ENCODE data around the gene SVOPL. TPM values are rescaled to one million over a fixed set of nuclear protein-coding genes. Genes with fewer than 3 reads are reported as not detected.
"Not testable (repeated sequence)": the region's sequence is repeated elsewhere in the genome, so short reads cannot be mapped to it uniquely, and the experiment has no call there.

Gene SVOPL
- total RNA-seq, 1 experiment from 2014 or later = not detected

- DNase-seq (ENCODE audit: extremely low read depth, low read depth) = no peak
Observed at GRCh38 chr7:138701537-138701923, 368 bp upstream of the SVOPL start.

DNA sequence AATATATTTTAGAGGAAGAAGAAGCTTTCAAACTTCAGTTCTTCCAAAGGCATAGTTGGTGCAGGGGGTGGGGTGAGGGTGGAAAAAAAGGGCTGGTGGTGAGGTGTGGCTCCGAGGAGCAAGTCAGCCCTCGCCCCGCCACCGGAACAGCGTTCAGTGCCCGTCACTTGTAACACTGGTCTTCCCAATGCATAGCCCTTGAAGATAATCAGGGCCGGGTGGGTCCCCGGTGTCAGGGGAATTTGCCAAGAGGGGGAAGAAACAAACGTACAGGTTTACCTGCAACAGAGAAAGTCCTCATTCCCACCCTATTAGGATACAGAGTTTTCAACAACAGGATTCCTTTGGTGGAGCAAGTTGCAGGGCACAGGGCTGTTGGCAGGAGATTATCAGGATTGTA lies 1.5 kb downstream of the SVOPL start:
- DNase-seq (ENCODE audit: extremely low read depth, low read depth) = no peak

DNA sequence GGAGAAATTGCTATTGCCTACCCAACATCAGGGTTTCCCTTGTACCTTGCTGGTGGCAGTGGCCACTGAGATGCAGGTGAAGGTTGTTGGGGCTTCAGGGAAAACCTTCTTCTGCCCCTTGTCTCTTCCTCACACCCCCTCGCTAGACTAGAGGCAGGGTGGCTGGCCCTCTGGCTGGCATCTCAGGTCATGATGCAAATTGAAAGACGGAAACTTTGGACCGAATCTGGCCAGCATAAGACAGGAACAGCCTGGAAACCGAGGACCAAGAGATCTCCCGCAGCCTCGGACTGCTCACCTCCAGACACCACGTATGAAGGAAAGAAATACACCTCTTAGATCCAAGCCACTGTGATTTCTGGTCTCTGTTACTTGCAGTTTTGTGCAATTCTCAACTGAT lies 2.9 kb downstream of the SVOPL start:
- DNase-seq (ENCODE audit: extremely low read depth, low read depth) = no peak

GRCh38 chr7:138697535-138698182 lies 3.5 kb downstream of the SVOPL start:
- DNase-seq (ENCODE audit: extremely low read depth, low read depth) = no peak

- not testable (repeated sequence) for DNase-seq (ENCODE audit: extremely low read depth, low read depth)
Observed at GRCh38 chr7:138695776-138696175, 5.4 kb downstream of the SVOPL start.

DNA sequence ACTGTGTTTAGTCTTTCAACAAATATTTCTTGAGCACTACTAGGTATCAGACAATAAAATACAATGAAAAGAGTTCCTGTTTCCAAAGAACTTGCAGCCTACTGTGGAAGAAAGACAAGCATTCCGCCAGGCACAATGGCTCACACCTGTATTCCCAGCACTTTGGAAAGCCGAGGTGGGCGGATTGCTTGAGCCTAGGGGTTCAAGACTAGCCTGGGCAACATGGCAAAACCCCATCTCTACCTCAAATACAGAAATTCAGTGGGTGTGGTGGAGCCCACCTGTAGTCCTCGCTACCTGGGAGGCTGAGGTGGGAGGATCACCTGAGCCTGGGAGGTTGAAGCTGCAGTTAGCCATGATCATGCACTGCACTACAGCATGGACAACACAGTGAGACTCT lies 6.1 kb downstream of the SVOPL start:
- DNase-seq (ENCODE audit: extremely low read depth, low read depth) = no peak

- DNase-seq (ENCODE audit: extremely low read depth, low read depth) = no peak
Observed at GRCh38 chr7:138691178-138691577, 10.0 kb downstream of the SVOPL start.

DNA sequence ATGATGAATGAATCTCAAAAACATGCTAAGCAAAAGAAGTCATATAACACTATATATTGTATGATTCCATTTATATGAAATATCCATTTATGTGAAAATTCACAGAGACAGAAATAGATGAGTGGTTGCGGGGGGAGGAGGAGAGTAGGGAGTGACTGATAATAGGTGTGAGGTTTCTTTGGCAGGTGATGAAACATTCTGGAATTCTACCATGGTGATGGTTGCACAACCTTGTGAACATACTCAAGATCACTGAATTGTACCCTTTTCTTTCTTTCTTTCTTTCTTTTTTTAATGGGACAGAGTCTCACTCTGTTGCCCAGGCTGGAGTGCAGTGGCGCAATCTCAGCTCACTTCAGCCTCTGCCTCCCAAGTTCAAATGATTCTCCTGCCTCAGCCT lies 10.7 kb downstream of the SVOPL start:
- no peak for DNase-seq (ENCODE audit: extremely low read depth, low read depth)

- DNase-seq (ENCODE audit: extremely low read depth, low read depth) = not testable (repeated sequence)
Observed at GRCh38 chr7:138688037-138688436, 13.1 kb downstream of the SVOPL start.

- no peak for DNase-seq (ENCODE audit: extremely low read depth, low read depth)
Observed at GRCh38 chr7:138684340-138684739, 16.8 kb downstream of the SVOPL start.

- DNase-seq (ENCODE audit: extremely low read depth, low read depth) = no peak
Observed at GRCh38 chr7:138679793-138680192, 21.4 kb downstream of the SVOPL start.

GRCh38 chr7:138670594-138670993 lies 30.6 kb downstream of the SVOPL start:
- no peak for DNase-seq (ENCODE audit: extremely low read depth, low read depth)

DNA sequence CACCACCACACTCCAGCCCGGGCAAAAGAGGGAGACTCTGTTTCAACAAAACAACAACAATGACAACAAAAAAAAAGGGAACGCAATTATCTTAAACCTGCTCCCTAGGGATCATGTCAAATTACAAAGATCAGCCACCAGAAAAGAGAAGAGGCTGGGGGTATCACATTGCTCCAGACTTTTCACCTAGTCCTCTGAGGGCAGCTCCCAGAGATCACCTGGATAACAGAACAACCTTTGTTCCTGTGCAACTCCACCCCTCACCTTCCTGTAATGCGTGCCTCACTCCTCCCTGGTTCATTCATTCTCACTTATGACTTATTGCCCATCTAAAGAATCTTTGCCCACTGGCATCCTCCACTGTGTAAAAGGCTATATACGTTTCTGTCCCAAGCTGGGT lies 31.8 kb downstream of the SVOPL start:
- no peak for DNase-seq (ENCODE audit: extremely low read depth, low read depth)

DNA sequence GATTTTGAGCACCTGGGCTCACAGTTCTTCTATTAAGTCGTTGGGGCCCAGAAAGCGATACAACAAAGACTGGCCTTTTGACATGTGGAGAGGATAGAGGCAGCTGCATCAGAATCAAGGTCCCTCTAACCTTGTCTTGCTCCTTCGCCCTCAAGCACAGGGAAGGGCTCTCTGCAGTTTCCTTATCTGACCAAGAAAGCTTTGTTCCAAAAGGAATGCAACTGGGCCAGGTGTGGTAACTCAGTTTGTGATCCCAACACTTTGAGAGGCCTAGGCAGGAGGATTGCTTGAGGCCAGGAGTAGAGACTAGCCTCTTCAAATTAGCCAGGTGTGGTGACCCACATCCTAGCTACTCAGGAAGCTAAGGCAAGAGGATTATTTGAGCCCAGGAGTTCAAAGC lies 32.2 kb downstream of the SVOPL start:
- no peak for DNase-seq (ENCODE audit: extremely low read depth, low read depth)

- DNase-seq (ENCODE audit: extremely low read depth, low read depth) = no peak
Observed at GRCh38 chr7:138668229-138668596, 32.9 kb downstream of the SVOPL start.

- no peak for DNase-seq (ENCODE audit: extremely low read depth, low read depth)
Observed at GRCh38 chr7:138667535-138668228, 33.5 kb downstream of the SVOPL start.

GRCh38 chr7:138666385-138666784 lies 34.8 kb downstream of the SVOPL start:
- DNase-seq (ENCODE audit: extremely low read depth, low read depth) = no peak

- DNase-seq (ENCODE audit: extremely low read depth, low read depth) = no peak
Observed at GRCh38 chr7:138665669-138666140, 35.5 kb downstream of the SVOPL start.

- no peak for DNase-seq (ENCODE audit: extremely low read depth, low read depth)
Observed at GRCh38 chr7:138665249-138665648, 35.9 kb downstream of the SVOPL start.

DNA sequence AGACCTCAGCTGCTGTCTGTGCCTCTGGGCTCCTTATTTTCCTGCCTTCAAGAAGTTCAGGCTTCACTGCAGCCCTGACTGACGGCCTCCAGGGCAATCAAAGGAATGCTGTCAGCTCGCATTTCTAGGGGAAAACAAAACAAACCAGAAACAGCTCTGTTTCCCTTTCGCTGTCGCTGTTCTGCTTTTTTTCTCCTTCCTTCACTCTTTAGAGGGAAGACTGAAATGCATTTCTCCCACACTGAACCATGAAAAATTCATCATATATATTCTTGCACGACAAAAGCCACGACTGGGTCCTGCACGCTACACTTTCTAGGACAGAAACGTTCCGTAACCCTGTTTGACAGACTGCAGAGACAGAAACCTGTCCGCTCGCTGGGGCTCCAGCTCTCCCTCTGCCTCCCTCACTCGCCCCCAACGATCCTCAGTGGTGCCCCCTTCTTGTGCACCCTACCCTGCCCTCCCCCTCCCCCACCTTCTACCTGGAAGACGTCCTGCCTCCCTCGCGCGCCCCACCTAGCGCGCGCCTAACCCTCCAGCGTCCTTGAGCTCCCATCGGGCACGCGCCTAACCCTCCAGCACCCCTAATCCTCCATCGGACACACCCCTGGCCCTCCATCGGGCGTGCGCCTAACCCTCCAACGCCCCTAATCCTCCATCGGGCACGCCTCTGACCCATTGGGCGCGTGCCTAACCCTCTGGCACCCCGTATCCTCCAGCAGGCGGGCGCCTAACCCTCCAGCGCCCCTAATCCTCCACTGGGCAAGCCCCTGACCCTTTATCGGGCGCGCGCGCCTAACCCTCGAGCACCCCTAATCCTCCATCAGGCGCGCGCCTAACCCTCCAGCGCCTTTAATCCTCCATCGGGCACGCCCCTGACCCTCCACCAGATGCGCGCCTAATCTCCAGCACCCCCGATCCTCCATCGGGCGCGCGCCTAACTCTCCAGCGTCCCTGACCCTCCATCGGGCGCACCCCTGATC lies 37.1 kb downstream of the SVOPL start:
- no peak for DNase-seq (ENCODE audit: extremely low read depth, low read depth)

DNA sequence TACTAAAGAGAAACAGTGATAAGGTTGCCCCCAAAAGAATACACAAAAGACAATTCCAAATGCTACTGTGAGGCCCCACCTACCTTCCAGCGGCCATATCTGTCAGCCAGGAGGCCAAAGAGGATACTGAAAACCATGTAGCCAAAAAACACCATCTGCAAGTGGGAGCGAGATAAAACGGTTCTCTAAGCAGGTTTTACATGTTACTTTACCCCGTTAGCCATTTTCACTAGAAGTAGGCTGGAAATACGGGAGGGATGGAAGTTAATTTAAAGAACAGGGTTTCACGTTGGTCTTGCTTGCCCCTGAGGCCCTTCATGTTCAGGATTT lies 38.2 kb downstream of the SVOPL start:
- no peak for DNase-seq (ENCODE audit: extremely low read depth, low read depth)
